K562 (cell line): ENCODE data around the gene NEURL4. TPM values are rescaled to one million over a fixed set of nuclear protein-coding genes. Genes with fewer than 3 reads are reported as not detected.
A peak's percentile ranks its signal among the peaks of the same experiment; 100 is the strongest.

Experiments
- CREM ChIP-seq: IDR thresholded peaks from 2 replicates; pipeline ENCODE4 v1.6.1; 2014; ENCODE audit warnings: antibody characterized with exemption, low read depth
- DACH1 ChIP-seq: fragments of 450-650 bp; IDR thresholded peaks from 2 replicates; pipeline ENCODE4 v1.6.1; 2018; ENCODE audit not compliant: partially characterized antibody
- GABPB1 ChIP-seq: sonication (generic); formaldehyde crosslinking; IDR thresholded peaks from 2 replicates; pipeline ENCODE4 v1.8.0; 2022; ENCODE audit warnings: mild to moderate bottlenecking, missing genetic modification reagents
- GABPB2 ChIP-seq: fragments of 250-450 bp; sonication (Bioruptor Pico); conservative IDR thresholded peaks from 2 replicates; pipeline ENCODE4 v1.5.1; 2021; ENCODE audit warnings: mild to moderate bottlenecking
- GATAD2A ChIP-seq: fragments of 450-650 bp; IDR thresholded peaks from 2 replicates; pipeline ENCODE4 v1.6.1; 2017
- MCM5 ChIP-seq: fragments of 450-650 bp; IDR thresholded peaks from 2 replicates; pipeline ENCODE4 v1.6.1; 2016; ENCODE audit warnings: low read depth
- MTA3 ChIP-seq: fragments of 450-650 bp; formaldehyde crosslinking; IDR thresholded peaks from 2 replicates; pipeline ENCODE4 v1.6.1; 2017; ENCODE audit warnings: mild to moderate bottlenecking, borderline replicate concordance
- MYNN ChIP-seq, 2 experiments: sonication (generic); formaldehyde crosslinking in 1 of 2; IDR thresholded peaks; 2 replicates each; pipeline versions ENCODE4 v1.5.0 to v1.6.1; 2016 to 2020; ENCODE audit warnings: antibody characterized with exemption in 1 of 2, missing genetic modification reagents in 1 of 2
- NFE2 ChIP-seq: IDR thresholded peaks from 2 replicates; pipeline ENCODE4 v1.6.1; 2014; ENCODE audit warnings: antibody characterized with exemption, low read depth
- NFIC ChIP-seq: fragments of 450-650 bp; IDR thresholded peaks from 2 replicates; pipeline ENCODE4 v1.6.1; 2017; ENCODE audit warnings: mild to moderate bottlenecking, inconsistent platforms
- NFRKB ChIP-seq: fragments of 450-650 bp; IDR thresholded peaks from 2 replicates; pipeline ENCODE4 v1.6.1; 2016; ENCODE audit warnings: low read depth
- NR1H2 ChIP-seq: sonication (generic); formaldehyde crosslinking; IDR thresholded peaks from 2 replicates; pipeline ENCODE4 v1.4.0; 2020; ENCODE audit warnings: mild to moderate bottlenecking, missing genetic modification reagents
- PHF20 ChIP-seq: fragments of 450-650 bp; IDR thresholded peaks from 2 replicates; pipeline ENCODE4 v1.6.1; 2018; ENCODE audit not compliant: partially characterized antibody
- POLR2AphosphoS2 ChIP-seq: IDR thresholded peaks from 2 replicates; pipeline ENCODE4 v1.6.1; 2012; ENCODE audit warnings: low read length, improper control_type of control experiment
- POLR2AphosphoS5 ChIP-seq: IDR thresholded peaks from 2 replicates; pipeline ENCODE4 v1.6.1; 2011; ENCODE audit warnings: mild to moderate bottlenecking, low read depth, low read length, moderate library complexity; ENCODE audit not compliant: control insufficient read depth, insufficient read depth
- SIX5 ChIP-seq, 2 experiments: IDR thresholded peaks; 2 replicates each; pipeline ENCODE4 v1.6.1; 2011; ENCODE audit warnings: low read length in 2 of 2, borderline replicate concordance in 1 of 2, low read depth in 1 of 2, mild to moderate bottlenecking in 1 of 2, moderate library complexity in 1 of 2; ENCODE audit not compliant: insufficient read depth in 1 of 2
- ZNF146 ChIP-seq: IDR thresholded peaks from one replicate; pipeline ENCODE4 v1.6.1; 2018; ENCODE audit warnings: missing compliant biosample characterization; ENCODE audit not compliant: unreplicated experiment
- polyA plus RNA-seq, 8 experiments: library from polyadenylated mRNA; depleted of rRNA in 4 of 8; stranded (reverse) in 5 of 8; unstranded in 3 of 8; fragments of >200 nt; fragmentation: Nextera tagmentation in 2 of 8; fragmentation: Illumina TruSeq in 1 of 8; extraction: Ambion mirVana in 2 of 8; extraction: Trizol in 1 of 8; gene quantifications; 2 replicates each; pipeline versions ENCODE4 v1.2.1 to v1.2.3, GENCODE V29; 2011 to 2014; ENCODE audit warnings: inconsistent platforms in 1 of 8, missing spikeins in 1 of 8
- total RNA-seq, 7 experiments: library from RNA; depleted of rRNA in 6 of 7; stranded (reverse); fragments of >200 nt in 6 of 7; fragmentation: Illumina TruSeq in 2 of 7; extraction: Trizol in 2 of 7; gene quantifications; 2 replicates each; pipeline versions ENCODE4 v1.2.1 to v1.2.3, GENCODE V29; 2011 to 2021; ENCODE audit warnings: low replicate concordance in 1 of 7
- TF ChIP-seq, protein P1 (sequence below): fragments of 450-650 bp; IDR thresholded peaks from 2 replicates; pipeline ENCODE4 v1.6.1; 2016; ENCODE audit warnings: low read depth, mild to moderate bottlenecking, moderate library complexity
- TF ChIP-seq, protein P2 (sequence below): fragments of 250-450 bp; sonication (Bioruptor Pico); IDR thresholded peaks from 2 replicates; pipeline ENCODE4 v1.5.0; 2020; ENCODE audit warnings: mild to moderate bottlenecking, borderline replicate concordance
- TF ChIP-seq, protein P3 (sequence below): fragments of 250-450 bp; sonication (Bioruptor Pico); IDR thresholded peaks from 2 replicates; pipeline ENCODE4 v1.9.0; 2021; ENCODE audit warnings: mild to moderate bottlenecking
- TF ChIP-seq, protein P4 (sequence below): sonication (generic); formaldehyde crosslinking; IDR thresholded peaks from 2 replicates; pipeline ENCODE4 v1.8.0; 2022; ENCODE audit warnings: missing genetic modification reagents, mild to moderate bottlenecking, moderate library complexity, borderline replicate concordance
- TF ChIP-seq, protein P5 (sequence below): fragments of 250-450 bp; sonication (Bioruptor Pico); IDR thresholded peaks from 2 replicates; pipeline ENCODE4 v1.8.0; 2021; ENCODE audit warnings: mild to moderate bottlenecking, moderate library complexity

Gene NEURL4
- total and polyA plus RNA-seq, 9 of the 15 experiments (the other 6 are each of a cell fraction or from before 2014, with no cell fraction given): 0.08 to 37.4 (median 11.5) TPM

DNA sequence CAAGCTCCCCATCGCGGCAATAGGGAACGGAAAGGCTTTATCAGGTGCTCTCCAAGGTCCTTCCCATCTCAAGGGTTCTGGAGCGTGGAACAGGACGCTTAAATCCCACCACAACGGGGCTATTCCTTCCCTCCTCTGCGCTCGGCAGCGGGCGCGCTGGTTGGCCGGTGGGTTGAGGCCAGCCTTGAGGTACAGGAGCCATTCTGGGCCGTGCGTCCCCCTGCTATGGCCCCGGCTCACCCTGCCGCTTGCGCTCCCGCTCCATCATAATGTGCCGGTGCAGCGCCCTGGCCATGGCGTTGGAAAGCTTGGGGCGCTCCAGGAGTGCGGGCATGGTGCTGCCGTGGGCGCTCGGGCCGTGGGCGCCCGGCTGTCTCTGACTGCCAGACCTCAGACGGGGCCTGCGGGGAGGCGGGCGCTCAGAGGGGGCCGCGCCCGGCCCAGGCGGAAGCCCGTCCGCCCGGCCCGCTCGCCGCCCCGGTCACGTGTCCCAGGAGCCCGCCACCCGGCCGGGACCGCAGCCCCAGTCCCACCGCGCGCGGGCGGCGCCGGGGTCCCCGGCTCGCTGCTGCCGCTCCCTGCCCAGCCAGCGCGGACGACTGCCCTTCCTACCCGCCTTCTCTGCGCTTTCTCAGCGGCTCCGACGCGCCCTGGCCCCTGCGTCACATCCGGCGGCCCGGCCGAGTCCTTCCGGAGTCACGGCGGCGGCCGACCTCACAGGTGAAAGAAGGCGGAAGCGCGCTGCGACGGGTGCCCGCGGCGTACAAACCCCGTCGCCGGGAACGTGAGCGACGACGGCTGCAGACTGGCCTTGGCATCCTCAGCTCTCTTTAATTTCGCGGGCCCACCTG is 14.2 kb downstream of the NEURL4 start, which contains the start of gene GPS2 (continued):
- TF ChIP-seq, protein P1, sequence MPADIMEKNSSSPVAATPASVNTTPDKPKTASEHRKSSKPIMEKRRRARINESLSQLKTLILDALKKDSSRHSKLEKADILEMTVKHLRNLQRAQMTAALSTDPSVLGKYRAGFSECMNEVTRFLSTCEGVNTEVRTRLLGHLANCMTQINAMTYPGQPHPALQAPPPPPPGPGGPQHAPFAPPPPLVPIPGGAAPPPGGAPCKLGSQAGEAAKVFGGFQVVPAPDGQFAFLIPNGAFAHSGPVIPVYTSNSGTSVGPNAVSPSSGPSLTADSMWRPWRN: no peak
- TF ChIP-seq, protein P2, sequence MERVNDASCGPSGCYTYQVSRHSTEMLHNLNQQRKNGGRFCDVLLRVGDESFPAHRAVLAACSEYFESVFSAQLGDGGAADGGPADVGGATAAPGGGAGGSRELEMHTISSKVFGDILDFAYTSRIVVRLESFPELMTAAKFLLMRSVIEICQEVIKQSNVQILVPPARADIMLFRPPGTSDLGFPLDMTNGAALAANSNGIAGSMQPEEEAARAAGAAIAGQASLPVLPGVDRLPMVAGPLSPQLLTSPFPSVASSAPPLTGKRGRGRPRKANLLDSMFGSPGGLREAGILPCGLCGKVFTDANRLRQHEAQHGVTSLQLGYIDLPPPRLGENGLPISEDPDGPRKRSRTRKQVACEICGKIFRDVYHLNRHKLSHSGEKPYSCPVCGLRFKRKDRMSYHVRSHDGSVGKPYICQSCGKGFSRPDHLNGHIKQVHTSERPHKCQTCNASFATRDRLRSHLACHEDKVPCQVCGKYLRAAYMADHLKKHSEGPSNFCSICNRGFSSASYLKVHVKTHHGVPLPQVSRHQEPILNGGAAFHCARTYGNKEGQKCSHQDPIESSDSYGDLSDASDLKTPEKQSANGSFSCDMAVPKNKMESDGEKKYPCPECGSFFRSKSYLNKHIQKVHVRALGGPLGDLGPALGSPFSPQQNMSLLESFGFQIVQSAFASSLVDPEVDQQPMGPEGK (CRISPR knock-in tag): no peak
- TF ChIP-seq, protein P3, sequence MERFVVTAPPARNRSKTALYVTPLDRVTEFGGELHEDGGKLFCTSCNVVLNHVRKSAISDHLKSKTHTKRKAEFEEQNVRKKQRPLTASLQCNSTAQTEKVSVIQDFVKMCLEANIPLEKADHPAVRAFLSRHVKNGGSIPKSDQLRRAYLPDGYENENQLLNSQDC (CRISPR knock-in tag): 0 out of 2 replicates have a peak, but pooled peaks have one; percentile 46
- 0 out of 2 replicates have a peak, but pooled peaks have one; percentile 41 for TF ChIP-seq NFRKB
- TF ChIP-seq GABPB1: peak; percentile 96
- peak; percentile 90 for TF ChIP-seq POLR2AphosphoS2
- TF ChIP-seq PHF20: peak; percentile 98
- TF ChIP-seq NFIC: peak; percentile 21; the same call in 1 of the 2 replicates
- TF ChIP-seq SIX5 (IDR thresholded peaks at IDR 0.05; ENCODE audit: borderline replicate concordance in 1 of 2, insufficient read depth in 1 of 2, low read depth in 1 of 2, low read length in 2 of 2): peak in 1 of 2 experiments; percentile 14; a peak in 1 of 4 replicates
- TF ChIP-seq POLR2AphosphoS5: peak; percentile 38; the same call in 1 of the 2 replicates
- TF ChIP-seq, protein P4, sequence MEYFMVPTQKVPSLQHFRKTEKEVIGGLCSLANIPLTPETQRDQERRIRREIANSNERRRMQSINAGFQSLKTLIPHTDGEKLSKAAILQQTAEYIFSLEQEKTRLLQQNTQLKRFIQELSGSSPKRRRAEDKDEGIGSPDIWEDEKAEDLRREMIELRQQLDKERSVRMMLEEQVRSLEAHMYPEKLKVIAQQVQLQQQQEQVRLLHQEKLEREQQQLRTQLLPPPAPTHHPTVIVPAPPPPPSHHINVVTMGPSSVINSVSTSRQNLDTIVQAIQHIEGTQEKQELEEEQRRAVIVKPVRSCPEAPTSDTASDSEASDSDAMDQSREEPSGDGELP (CRISPR knock-in tag): peak; percentile 93
- no peak for TF ChIP-seq NR1H2 (CRISPR knock-in tag)
- TF ChIP-seq CREM: peak; percentile 98
- TF ChIP-seq, protein P5, sequence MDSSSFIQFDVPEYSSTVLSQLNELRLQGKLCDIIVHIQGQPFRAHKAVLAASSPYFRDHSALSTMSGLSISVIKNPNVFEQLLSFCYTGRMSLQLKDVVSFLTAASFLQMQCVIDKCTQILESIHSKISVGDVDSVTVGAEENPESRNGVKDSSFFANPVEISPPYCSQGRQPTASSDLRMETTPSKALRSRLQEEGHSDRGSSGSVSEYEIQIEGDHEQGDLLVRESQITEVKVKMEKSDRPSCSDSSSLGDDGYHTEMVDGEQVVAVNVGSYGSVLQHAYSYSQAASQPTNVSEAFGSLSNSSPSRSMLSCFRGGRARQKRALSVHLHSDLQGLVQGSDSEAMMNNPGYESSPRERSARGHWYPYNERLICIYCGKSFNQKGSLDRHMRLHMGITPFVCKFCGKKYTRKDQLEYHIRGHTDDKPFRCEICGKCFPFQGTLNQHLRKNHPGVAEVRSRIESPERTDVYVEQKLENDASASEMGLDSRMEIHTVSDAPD (CRISPR knock-in tag): no peak
- TF ChIP-seq MTA3: peak; percentile 97
- no peak for TF ChIP-seq GATAD2A
- no peak for TF ChIP-seq ZNF146 (CRISPR knock-in tag)
- no peak for TF ChIP-seq GABPB2
- TF ChIP-seq DACH1: peak; percentile 26
- TF ChIP-seq MCM5: no peak
- peak; percentile 40; the same call in 1 of the 2 replicates for TF ChIP-seq MYNN (IDR thresholded peaks at IDR 0.05)
- TF ChIP-seq MYNN (CRISPR knock-in tag; IDR thresholded peaks at IDR 0.05): no peak
- TF ChIP-seq NFE2: no peak
